ENCODE results near the gene OR5K2.

OR5K2 gene

GRCh38 chr3:98497381-98497780 is at the start of gene OR5K2:
Gene OR5K2, plus strand, starts transcription at chr3:98497681. Its CDS starts 0 bp downstream, at chr3:98497681.
- no peak for DNase-seq (ENCODE audit: low read depth)
- H3K4me3 ChIP-seq (ENCODE audit: low read depth, low read length) = no peak within 1 kb of the TSS
- TF ChIP-seq POLR2A (IDR thresholded peaks at IDR 0.05; ENCODE audit: extremely low read depth, insufficient read length) = no peak
- TF ChIP-seq MYC (IDR thresholded peaks at IDR 0.05; ENCODE audit: low read depth, low read length) = no peak
- TF ChIP-seq CTCF (IDR thresholded peaks at IDR 0.05; ENCODE audit: low read depth, low read length) = no peak
- TF ChIP-seq MAX (IDR thresholded peaks at IDR 0.05; ENCODE audit: low read depth, low read length) = no peak

GRCh38 chr3:98449606-98450193 is 47.8 kb upstream of the OR5K2 start:
- H3K4me3 ChIP-seq (ENCODE audit: low read depth, low read length) = no peak overlapping the region
- DNase-seq (ENCODE audit: low read depth) = peak; percentile 1
- TF ChIP-seq MYC (IDR thresholded peaks at IDR 0.05; ENCODE audit: low read depth, low read length) = no peak
- no peak for TF ChIP-seq CTCF (IDR thresholded peaks at IDR 0.05; ENCODE audit: low read depth, low read length)
- no peak for TF ChIP-seq MAX (IDR thresholded peaks at IDR 0.05; ENCODE audit: low read depth, low read length)
- TF ChIP-seq POLR2A (IDR thresholded peaks at IDR 0.05; ENCODE audit: extremely low read depth, insufficient read length) = no peak

GRCh38 chr3:98450372-98450771 is 47.1 kb upstream of the OR5K2 start:
- no peak overlapping the region for H3K4me3 ChIP-seq (ENCODE audit: low read depth, low read length)
- TF ChIP-seq POLR2A (IDR thresholded peaks at IDR 0.05; ENCODE audit: extremely low read depth, insufficient read length) (no peak), MAX (IDR thresholded peaks at IDR 0.05; ENCODE audit: low read depth, low read length) (no peak), MYC (IDR thresholded peaks at IDR 0.05; ENCODE audit: low read depth, low read length) (no peak), CTCF (IDR thresholded peaks at IDR 0.05; ENCODE audit: low read depth, low read length) (no peak)
- DNase-seq (ENCODE audit: low read depth) = no peak

- no peak for DNase-seq (ENCODE audit: low read depth)
- no peak overlapping the region for H3K4me3 ChIP-seq (ENCODE audit: low read depth, low read length)
- no peak for TF ChIP-seq MYC (IDR thresholded peaks at IDR 0.05; ENCODE audit: low read depth, low read length)
- TF ChIP-seq MAX (IDR thresholded peaks at IDR 0.05; ENCODE audit: low read depth, low read length) = no peak
- TF ChIP-seq POLR2A (IDR thresholded peaks at IDR 0.05; ENCODE audit: extremely low read depth, insufficient read length) = no peak
Measured at GRCh38 chr3:98453827-98454226, 43.7 kb upstream of the OR5K2 start.

GRCh38 chr3:98454929-98455328 is 42.6 kb upstream of the OR5K2 start:
- peak; percentile 1 for DNase-seq (ENCODE audit: low read depth)
- H3K4me3 ChIP-seq (ENCODE audit: low read depth, low read length) = no peak overlapping the region
- TF ChIP-seq POLR2A (IDR thresholded peaks at IDR 0.05; ENCODE audit: extremely low read depth, insufficient read length) = no peak
- TF ChIP-seq MAX (IDR thresholded peaks at IDR 0.05; ENCODE audit: low read depth, low read length) = no peak
- no peak for TF ChIP-seq MYC (IDR thresholded peaks at IDR 0.05; ENCODE audit: low read depth, low read length)
- no peak for TF ChIP-seq CTCF (IDR thresholded peaks at IDR 0.05; ENCODE audit: low read depth, low read length)

- peak; percentile 4 for DNase-seq (ENCODE audit: low read depth)
- no peak for TF ChIP-seq MAX (IDR thresholded peaks at IDR 0.05; ENCODE audit: low read depth, low read length)
- no peak for TF ChIP-seq CTCF (IDR thresholded peaks at IDR 0.05; ENCODE audit: low read depth, low read length)
- no peak for TF ChIP-seq MYC (IDR thresholded peaks at IDR 0.05; ENCODE audit: low read depth, low read length)
- H3K4me3 ChIP-seq (ENCODE audit: low read depth, low read length) = no peak overlapping the region
Measured at GRCh38 chr3:98457543-98457942, 39.9 kb upstream of the OR5K2 start.
